ENCODE data around the gene CDX1.

Gene CDX1

DNA sequence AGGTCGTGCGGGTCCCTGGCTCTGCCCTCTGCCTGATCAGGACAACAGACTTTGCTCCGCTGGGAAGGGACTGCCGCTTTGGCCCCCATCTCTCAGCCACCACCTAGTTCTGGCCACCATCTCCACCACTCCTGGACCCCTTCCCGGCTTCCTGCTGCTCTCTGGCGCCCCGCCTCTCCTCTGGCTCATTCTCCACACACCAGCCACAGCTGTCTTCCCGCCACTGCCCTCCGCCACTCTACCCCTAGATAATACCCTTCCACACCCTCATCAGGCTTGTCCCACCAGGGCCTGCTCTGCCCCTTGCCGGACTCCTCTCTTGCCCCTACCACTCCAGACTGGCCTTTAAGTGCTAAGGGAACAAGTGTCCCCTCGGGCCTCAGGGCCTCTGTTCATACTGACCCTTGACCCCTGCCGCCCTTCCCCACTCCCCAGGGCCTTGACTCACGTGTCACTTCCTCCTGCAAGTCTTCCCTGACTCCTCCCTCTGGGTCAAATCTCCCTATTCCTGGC, 3.0 kb upstream of the CDX1 start:
- no peak for DNase-seq (ENCODE audit: low spot score)

DNA sequence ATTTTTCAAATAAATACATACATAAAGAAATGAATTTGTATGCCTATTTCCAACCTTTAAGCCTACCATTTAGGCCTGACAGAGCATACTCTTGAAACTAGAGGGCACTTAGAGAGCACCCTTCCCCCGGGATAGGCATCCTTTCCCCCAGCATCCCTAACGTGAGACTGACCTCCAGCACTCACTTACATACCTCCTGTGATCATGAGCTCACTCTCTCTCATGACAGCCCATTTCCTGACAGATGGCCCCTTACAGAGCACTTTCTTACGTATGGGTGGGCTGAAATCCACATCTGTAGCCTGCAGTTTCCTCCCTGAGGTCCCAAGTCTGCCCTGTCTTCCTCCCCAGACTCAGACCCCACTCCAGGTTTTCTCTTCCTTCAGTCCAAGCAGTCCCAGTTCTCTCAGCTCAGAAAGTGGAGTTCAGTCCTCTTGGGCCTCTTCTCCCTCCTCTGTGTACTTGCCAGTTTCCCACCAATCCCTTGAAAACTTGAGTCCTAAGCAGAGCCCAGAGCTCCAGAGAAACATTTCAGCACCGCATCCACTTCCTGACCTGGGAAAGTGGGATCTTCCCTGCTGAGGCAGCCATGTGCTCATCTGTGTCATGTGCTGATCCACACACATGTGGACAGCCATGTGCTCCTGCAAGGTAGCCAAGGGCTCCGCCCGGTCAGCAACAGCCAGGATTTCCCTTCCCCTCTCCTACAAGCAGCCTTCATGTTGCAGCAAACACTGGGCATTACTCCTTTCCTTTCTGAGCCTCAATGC, 2.2 kb upstream of the CDX1 start:
- DNase-seq (ENCODE audit: low spot score): no peak

DNA sequence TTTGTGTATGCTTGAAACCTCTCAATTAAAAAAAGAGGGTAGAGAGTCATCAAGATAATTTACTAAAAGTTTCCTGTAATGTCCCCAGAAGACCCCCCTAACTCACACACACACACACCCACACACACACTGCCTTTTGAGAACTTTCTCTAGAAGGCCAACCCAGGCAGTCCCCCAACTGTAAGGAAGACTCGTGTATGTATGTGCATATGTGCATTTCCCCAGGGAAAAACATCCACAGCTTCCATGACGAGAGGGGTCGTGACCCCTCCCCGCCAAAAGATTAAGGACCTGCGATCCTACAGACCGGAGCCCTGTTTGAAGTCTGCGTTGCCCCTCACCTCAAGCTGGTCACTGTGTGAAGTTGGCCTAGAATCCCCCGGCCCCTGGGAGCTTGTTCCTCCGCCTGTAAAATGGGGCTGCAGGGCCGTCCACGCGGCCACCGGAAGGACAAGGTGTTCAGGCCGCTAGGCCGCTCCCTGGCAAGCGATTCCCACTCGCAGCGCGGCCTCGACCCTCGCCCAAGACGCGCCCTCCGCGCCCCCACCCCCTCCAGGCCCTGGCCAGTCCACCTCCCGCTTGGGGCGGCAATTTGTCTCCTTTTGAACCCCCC, 435 bp upstream of the CDX1 start:
- no peak for DNase-seq (ENCODE audit: low spot score)

DNA sequence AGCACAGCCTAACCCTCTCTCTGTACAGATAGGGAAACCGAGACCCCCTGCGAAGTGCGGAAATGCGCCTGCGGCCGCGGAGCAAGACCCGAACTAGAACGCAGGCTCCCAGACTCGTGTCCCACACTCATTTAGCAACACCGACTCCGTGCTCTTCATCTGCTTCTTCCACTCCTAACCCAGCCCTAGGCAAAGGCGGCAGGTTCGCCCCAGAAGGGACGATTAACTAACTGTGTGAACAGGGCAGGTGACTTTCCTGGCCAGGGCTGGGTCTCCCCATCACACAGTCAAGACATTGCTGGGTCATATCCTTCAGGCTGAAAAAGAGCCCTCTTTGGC, 903 bp downstream of the CDX1 start:
- no peak for DNase-seq (ENCODE audit: low spot score)

DNA sequence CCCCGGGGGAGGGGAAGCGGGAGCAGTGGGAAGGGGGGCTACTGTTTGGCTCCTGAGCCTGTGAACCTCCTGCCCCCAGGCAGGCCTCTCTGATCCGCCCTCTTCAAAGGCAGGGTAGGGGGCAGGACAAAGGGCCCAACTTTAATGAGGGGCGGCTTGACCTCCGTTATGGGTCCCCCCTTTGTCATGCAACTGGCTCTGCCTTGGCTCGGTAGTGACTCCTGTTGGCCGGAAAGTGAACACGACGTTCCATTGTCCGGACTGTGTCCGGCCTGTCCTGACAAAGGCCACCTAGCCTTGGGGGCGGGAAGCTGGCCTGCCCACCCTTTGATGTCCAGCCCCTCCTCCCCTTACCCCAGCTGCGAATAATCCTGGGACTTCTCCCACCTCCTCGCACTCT, 1.3 kb downstream of the CDX1 start:
- no peak for DNase-seq (ENCODE audit: low spot score)

DNA sequence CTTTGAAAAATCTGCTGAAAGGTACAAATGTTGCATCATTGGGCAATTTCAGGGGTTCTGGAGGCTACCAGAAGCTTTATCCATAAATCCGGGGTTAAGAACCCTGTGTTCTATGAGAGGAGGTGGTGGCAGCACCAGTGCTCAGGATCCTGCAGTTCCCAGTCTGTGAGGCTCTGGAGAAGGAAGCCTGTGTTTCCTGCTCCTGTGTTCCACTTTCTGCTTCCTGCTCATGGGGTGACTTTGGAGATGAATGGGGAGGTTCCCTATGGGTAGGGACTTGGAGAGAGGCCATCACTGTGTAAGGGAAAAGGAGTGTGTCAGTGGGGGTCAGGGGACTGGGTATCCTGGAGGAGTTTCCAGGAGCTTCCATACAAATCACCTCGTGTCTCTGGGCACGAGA, 2.3 kb downstream of the CDX1 start:
- DNase-seq (ENCODE audit: low spot score): no peak

DNA sequence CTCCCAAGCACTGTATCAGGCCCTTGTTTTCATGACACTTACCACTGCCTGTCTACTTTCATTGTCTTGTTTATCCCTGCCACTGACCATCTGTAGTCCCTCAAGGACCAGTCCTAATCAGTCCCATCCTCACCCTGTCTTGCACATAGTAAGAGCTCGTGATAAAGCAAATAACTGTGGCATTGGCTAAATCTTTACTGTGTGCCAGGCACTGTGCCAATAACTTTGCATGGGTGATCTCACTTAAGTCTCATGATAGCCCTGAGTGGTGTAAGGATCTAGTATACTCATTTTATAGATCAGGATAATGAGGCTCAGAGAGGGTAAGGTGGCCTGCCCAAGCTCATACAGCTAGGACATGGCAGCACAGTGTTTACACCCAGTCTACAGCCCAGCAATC, 5.6 kb downstream of the CDX1 start:
- no peak for DNase-seq (ENCODE audit: low spot score)

DNA sequence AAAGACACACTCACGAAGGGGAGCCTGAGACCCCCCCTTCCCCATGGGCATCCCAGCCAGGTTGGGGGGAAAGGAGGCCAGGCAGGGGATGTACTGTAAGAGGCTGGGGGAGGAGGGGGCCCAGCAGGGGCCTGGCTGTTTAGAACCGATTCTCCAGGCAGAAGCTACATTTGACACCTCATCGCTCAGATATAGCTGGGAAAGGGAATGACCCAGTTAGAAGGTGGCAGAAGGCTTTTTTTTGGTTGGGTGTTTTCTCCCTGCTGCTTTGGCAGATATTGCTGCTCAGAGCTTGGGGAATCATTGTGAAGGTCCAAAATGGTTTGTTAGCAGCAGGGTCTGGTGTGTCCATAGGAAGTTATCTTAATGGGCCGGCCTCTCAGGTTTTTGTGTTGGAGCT, 6.0 kb downstream of the CDX1 start:
- DNase-seq (ENCODE audit: low spot score): no peak

DNA sequence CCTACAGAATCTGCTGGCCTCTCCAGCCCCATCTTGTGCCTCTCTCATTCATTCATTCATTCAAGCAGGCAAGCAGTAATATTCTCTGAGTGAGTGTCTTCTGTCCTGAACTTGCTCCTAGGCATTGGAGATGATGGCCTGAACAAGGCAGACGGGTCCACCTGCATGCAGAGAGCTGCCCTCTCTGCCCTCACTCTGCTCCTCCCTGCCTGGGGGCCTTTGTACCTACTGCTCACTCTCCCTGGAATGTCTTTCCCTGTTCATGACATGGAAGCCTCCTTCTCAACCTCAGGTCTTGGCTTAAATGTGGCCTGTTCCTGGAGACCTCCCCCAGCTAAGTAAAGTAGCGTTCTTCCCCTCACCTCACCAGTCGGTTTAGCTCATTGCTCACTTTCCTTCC, 6.6 kb downstream of the CDX1 start:
- no peak for DNase-seq (ENCODE audit: low spot score)

DNA sequence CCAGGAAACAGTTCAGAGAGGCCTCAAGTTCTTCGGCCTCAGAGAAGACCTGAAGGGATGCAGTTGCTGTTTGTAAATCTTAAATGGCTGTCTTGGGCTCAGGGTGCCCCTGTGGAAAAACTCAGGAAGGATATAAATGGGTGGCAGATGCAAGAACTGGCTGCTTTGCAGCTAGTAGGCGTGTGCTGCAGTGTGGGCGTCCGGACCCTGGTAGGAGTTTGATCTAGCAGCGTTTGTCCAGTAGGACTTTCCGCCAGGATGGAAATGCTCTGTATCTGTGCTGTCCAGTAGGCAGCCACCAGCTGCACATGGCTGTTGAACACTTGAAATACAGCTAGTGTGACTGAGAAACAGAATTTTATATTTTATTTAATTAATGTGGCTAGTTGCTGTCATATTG, 7.7 kb downstream of the CDX1 start:
- no peak for DNase-seq (ENCODE audit: low spot score)

DNA sequence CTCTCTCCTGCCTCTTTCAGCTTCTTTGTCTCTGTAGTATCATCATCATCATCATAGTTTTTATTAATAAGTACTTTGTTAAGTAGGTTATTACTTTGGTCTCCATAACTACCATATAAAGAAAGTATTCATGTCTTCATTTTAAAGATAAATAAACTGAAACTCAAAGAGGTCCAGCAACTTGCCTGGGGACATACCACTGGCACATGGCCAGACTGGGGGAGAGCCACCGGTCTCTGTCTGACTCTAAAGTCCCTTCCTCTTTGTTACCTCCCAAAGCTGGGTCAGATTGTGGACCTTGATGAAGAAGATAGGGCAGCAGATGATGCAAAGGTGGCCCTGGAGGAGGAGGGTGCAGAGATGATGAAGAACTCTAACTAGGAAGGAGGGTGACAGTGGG, 8.5 kb downstream of the CDX1 start:
- DNase-seq (ENCODE audit: low spot score): no peak

DNA sequence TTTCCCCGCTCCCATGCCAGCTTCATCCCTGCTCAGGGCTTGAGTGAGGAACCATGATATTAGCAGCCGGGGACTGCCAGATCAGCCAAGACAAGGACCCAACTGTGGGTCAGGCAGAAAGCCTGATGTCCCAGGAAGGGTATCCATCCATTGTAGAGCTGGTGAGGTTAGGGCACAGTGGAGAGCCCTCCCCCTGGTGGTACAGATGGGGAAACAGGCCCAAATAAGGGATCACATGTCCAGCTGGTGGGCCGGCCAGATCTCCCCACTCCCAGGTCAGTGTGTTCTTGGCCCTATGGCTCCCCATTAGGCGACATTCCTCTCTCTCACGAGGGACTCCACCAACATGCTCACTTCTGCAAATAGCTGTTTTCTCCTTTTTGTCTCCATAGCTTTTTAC, 9.0 kb downstream of the CDX1 start:
- DNase-seq (ENCODE audit: low spot score): no peak

DNA sequence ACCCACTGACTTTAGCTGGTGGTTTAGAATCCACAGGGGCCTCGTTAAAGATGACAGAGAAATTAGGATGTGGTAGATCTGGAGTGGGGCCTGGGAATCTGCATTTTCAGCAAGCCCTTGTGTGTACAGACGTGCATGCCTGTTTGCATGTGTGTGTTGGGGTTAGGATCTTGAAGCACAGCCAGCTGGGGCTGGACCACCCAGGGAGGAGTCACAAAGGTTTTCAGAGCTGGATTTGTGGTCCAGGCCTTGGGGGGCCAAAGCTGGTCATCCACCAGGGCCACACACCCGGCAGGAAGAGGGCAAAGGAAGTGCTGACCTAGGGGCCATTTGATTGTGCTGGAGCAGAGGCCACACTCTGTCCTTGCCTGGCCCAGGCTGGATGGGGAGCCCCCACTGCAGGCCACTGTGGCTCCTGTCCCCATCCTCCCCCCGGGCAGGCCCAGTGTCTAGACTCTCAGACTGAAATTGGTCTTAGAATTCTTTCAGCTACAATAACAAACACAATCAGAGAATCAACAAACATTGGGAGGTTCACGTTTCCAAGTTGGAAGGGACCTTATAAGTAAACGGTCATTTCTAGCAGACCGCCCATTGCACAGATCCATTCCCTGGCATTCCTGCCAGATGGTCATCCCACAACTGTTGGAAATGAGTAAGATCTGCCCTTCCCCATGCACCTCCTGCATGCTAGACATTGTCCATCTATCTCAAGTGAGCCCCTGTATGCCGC, 10.3 kb downstream of the CDX1 start:
- no peak for DNase-seq (ENCODE audit: low spot score)

DNA sequence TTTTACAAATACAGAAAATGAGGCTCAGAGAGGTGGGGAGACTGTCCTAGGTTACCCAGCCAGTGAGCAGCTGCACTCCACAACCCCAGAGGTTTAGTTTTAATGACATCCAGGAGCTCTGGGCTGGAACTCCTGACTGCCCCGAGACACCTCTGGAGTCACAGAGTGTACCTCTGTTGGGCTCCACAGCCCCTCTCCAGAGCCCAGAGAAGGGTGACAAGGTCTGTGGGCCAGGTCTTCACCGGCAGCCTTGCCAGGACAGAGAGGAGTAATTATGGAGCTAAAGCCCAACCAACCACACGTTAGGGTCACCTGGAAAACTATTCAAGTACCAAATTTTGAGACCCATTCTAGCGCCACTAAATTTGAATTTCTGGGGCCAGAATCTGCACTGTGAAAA, 11.1 kb downstream of the CDX1 start:
- DNase-seq (ENCODE audit: low spot score): no peak

DNA sequence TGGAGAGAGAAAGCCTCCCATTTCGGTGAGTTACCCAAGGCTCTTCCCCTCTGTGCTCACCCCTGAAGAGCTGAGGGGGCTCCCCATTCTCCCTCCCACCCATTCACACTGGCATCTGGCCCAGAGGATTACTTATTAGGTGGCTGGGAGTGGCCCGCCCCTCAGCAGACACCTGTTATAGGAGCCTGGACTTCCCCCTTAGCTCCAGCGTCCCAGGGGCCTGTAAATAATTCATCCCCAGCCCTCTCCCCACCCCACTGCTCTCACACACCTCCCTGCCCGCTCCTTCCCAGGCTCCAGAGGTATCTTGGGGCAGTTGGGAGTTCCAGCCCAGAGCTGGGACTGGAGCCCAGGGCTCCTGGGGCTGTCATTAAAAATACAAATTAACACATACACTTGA, 11.7 kb downstream of the CDX1 start:
- DNase-seq (ENCODE audit: low spot score): no peak

DNA sequence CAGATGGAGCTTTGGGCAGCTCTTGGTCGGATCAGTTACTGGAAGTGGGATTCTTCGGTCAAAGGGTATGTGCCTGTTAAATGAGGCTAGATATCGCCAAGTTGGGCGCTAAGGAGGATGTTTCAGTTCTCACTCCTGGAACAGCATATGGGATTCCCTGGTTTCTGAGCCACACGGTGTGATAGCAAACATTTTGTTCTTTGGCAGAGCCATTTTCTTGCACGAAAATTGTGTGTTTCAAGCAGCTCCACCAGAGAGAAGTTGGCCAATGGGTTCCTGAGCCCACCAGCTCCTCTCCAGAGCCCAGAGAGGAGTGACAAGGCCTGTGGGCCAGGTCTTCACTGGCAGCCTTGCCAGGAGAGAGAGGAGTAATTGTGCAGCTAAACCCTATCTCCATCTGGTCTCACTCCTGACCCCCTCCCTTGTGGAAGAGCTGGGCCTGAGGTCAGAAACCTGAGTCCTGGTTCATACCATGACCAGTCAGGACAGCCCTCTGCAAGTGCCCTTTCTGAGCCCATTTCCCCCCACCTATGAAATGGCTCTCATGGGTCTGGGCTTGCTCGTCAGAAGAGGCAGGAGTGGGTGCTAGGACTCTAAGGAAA, 12.5 kb downstream of the CDX1 start:
- DNase-seq (ENCODE audit: low spot score): no peak

DNA sequence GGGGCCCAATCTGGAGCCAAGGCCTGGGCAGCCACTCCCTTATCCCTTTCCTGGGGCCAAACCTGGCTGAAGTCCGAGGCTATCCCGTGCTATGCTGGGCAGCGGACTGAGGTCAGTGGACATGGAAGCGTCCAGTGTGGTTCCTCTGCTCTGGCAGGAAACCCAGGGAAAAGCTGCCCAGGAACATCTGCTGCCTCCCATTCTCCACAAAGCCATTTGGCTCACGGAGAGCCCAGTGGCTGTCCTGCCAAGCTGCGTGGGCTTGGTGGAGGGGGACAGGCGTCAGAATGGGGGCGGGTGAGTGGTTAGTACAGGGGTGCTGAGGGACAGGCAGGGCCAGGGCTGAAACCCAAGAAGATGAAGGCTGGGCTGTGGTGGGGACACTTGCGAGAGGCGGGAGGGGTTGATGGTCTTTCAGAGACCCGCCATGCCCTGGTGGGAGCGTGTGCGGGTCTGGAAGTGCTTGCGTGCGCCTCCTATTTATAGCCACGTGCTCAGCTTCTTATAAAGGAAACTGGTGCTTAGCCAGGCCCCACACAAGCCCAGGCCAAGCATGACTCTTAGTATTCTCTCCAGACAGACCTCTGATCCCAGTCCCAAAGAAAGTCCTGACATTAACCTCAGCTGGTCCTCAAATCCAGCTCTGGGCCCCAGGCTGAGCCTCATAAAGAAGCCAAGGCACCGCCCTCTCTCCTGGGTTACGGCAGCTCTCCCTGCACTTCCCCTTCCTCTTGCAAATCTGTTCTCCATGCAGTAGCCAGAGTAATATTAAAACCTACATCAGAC, 13.9 kb downstream of the CDX1 start:
- DNase-seq (ENCODE audit: low spot score): no peak

DNA sequence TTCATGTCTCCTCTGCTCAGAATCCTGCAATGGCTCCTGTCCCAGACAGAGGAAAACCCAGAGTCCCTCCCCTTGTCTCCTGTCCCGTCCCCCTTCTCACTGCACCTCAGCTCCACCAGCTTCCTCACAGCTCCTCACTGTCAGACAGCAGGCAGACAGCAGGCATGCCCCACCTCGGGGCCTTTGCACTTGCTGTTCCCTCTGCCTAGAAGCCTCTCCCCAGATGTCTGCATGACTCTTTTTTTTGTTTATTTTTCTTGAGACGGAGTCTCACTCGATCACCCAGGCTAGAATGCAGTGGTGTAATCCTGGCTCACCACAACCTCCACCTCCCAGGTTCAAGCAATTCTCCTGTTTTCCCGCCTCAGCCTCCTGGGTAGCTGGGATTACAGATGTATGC, 14.4 kb downstream of the CDX1 start:
- DNase-seq (ENCODE audit: low spot score): no peak

DNA sequence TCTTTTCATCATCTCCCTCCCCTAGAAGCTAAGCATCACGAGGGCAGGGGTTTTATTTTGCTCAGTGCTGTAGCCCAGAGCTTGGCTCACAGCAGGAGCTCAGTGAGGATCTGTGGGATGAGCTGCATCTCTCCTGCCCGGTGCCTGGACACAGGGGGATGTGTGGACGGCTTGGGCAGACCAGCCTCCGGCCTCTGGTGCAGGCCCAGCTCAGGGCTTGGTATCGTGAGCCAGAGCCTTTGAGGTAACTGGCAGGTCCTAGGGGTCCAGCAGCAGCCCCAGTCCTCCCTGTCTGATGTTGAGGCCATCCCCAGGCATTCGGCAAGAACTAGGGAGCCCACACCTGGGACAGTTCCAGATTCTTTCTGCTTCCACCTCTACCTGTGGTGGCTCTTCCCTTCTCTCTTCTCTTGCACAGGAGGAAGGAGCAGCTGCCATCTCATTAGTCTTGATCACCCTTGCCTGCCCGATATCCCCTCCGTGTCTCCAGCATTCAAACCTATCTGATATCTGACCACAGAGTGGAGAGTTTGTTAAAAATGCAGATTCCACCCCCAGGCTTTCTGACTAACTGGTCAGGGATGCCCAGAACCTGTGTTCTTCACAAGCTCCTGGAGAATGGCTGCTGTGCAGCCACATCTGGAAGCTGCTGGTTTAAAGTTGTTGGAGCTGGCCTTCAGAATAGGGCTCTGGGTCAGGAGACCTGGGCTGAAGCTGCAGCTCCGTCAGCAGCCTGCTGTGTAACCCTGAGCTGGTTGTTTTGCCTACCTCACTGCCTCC, 15.4 kb downstream of the CDX1 start:
- no peak for DNase-seq (ENCODE audit: low spot score)

DNA sequence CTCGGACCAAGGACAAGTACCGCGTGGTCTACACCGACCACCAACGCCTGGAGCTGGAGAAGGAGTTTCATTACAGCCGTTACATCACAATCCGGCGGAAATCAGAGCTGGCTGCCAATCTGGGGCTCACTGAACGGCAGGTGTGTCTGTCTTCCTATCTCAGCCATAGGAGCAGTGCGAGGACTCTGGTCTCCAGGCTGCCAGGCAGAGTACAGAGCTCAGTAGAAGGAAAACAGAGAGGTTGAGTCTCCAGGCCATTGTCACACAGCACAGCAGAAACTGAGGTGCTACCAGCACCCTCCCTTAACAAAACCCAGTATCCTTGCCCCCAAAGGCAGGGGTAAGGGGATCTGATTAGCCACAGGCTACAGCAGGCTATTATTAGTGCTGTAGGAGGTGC, 16.2 kb downstream of the CDX1 start:
- DNase-seq (ENCODE audit: low spot score): no peak

DNA sequence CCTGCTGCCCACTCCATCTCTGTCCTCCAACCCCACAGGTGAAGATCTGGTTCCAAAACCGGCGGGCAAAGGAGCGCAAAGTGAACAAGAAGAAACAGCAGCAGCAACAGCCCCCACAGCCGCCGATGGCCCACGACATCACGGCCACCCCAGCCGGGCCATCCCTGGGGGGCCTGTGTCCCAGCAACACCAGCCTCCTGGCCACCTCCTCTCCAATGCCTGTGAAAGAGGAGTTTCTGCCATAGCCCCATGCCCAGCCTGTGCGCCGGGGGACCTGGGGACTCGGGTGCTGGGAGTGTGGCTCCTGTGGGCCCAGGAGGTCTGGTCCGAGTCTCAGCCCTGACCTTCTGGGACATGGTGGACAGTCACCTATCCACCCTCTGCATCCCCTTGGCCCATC, 16.9 kb downstream of the CDX1 start:
- no peak for DNase-seq (ENCODE audit: low spot score)

All from hematopoietic multipotent progenitor cell treated with erythropoietin and hydrocortisone succinate and interleukin-3 and kit ligand, for 15 days (in vitro differentiated cells).